Measurements from ENCODE around the gene KLHL7.
A peak's percentile ranks its signal among the peaks of the same experiment; 100 is the strongest.
"Not testable (repeated sequence)": the region's sequence is repeated elsewhere in the genome, so short reads cannot be mapped to it uniquely, and the experiment has no call there.

Gene KLHL7

DNA sequence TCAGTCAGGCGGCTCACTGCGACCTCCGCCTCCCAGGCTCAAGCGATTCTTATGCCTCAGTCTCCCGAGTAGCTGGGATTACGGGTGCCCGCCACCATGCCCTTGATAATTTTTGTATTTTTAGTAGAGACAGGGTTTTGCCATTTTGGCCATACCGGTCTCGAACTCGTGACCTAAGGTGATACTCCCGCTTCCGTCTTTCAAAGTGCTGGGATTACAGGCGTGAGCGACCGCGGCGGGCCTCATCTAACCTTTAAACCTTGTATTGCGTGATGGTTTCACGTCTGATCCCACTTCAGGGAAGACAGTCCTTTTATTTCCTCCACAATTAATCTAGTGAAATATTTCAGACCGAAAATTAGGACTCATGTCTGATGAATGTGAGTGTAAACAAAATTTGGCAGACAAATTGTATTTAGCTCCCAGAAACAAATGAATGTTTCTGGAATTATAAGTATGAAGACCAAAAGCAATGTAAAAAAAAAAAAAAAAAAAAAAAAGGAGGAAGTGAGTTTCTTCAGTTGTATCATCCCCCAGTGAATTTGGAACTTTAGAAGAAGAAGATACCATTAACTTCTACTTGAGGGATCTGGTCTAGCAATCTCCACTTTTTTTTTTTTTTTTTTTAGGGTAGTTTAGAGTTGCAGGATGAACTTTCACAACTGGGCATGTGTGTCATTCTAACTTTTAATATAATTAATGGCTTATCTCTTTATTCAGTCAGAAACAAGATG, 77.9 kb downstream of the KLHL7 start:
- no peak for DNase-seq

- DNase-seq = no peak
Measured at GRCh38 chr7:23184291-23184690, 78.7 kb downstream of the KLHL7 start.

- DNase-seq = peak in 10 of 14 donors; percentile 6 to 50 (median 32)
Measured at GRCh38 chr7:23184709-23185359, 79.2 kb downstream of the KLHL7 start.

- no peak for DNase-seq
Measured at GRCh38 chr7:23185980-23186379, 80.4 kb downstream of the KLHL7 start.

GRCh38 chr7:23191022-23191421, 85.4 kb downstream of the KLHL7 start:
- DNase-seq = no peak

DNA sequence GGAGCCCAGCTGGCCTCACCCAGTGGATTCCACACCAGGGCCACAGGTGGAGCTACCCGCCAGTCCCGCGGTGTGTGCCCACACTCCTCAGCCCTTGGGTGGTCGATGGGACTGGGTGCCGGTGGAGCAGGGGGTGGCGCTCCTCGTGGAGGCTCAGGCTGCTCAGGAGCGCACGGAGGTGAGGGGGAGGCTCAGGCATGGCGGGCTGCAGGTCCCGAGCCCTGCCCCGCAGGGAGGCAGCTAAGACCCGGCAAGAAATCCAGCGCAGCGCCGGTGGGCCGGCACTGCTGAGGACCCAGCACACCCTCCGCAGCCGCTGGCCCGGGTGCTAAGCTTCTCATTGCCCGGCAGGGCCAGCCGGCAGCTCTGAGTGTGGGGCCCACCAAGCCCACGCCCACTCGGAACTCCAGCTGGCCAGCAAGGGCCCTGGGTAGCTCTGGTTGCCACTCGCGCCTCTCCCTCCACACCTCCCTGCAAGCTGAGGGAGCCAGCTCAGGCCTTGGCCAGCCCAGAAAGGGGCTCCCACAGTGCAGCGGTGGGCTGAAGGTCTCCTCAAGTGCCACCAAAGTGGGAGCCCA, 88.2 kb downstream of the KLHL7 start:
- not testable (repeated sequence) for DNase-seq

DNA sequence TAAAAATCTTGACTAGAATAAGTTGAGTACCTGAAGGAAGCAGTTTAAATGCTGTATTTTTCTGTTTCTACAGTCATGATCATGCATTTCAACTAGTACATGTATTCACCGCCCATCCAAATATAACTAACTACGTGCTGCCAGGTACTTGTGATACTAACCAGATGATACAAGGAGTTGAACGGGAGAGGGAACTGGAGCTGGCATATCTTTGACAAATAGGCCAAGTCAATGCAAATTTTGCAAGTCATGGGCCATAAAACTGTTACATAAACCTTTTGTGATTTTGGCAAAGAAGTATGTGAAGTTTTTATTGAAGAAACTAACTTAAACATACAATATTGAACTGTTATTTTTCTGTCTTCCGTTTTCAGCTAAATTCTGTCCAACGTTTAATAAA, 90.7 kb downstream of the KLHL7 start:
- no peak for DNase-seq

DNA sequence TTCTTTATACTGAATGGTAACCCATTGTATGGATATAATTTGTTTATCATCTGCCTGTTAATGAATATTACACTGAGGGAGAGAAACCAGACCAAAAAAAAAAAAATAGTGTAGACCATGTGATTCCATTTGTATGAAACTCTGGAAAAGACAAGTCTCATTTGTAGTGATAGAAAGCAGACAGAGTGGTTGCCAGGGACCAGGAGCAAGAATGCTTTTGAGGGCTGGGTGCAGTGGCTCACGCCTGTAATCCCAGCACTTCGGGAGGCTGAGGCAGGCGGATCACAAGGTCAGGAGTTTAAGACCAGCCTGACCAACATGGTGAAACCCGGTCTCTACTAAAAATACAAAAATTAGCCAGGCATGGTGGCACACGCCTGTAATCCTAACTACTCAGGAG, 92.2 kb downstream of the KLHL7 start:
- DNase-seq = not testable (repeated sequence)

DNA sequence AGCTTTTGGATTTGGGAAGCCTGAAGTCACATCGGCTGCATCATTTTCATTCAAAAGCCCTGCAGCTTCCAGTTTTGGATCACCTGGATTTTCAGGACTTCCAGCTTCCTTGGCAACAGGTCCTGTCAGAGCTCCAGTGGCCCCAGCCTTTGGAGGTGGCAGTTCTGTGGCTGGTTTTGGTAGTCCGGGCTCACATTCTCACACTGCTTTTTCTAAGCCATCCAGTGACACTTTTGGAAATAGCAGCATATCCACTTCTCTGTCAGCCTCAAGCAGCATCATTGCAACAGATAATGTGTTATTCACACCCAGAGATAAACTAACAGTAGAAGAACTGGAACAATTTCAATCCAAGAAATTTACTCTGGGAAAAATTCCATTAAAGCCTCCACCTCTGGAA, 94.7 kb downstream of the KLHL7 start:
- DNase-seq = no peak

DNA sequence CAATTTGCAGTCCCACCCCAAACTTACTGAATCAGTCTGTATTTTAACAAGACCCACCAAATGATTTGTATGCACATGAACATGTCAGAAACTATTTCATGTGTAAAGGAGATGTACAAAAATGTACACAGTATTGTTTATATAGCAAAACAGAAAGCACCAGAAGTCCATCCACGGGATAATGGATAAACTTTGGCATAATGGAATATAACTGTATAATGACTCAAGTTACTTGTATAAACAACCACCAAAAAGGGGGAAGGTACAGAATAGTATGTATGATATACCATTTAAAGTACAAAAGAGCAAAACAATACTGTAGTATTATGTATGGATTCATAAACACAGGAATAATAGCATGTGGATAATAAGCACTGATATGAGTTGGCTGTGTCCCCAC, 98.7 kb downstream of the KLHL7 start:
- DNase-seq = no peak

DNA sequence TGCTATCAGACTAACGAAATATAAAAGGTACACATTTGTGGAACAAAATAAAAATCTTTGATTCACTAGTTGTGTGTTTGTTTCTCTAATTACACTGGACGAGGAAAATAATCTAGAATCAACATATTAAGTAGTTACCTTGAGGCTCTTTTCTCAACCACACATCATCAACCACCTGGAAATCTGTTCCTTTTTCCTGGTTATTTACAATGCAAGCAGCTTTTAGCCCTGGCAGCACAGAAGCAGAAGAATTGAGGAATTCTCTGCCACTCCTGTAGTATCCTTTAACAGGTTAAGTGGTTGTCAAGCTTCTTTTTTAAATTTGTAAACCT, 100.0 kb downstream of the KLHL7 start:
- DNase-seq = no peak

- DNase-seq = peak in 1 of 14 donors; percentile 37
Measured at GRCh38 chr7:23205909-23206767, 100.6 kb downstream of the KLHL7 start.

DNA sequence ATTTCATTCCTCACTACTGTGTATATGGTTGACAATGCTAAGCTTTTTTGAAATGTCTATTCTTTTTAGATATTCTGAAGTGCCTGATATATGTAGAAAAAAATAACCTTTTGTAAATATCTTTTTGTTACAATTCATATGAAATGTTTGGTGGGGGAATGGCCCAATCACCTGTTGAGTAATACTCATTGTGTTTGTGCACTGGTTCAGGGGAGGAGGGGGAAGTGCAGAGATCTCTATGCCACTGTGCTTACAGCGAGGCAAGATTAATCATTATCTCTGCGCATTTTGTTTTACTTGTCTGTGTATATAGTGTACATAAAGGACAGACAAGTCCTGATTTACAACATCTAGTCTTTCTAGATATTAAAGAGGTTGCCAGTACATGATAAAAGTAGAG, 101.4 kb downstream of the KLHL7 start:
- no peak for DNase-seq

- no peak for DNase-seq
Measured at GRCh38 chr7:23207884-23208283, 102.3 kb downstream of the KLHL7 start.

- DNase-seq = no peak
Measured at GRCh38 chr7:23208316-23208715, 102.7 kb downstream of the KLHL7 start.

DNA sequence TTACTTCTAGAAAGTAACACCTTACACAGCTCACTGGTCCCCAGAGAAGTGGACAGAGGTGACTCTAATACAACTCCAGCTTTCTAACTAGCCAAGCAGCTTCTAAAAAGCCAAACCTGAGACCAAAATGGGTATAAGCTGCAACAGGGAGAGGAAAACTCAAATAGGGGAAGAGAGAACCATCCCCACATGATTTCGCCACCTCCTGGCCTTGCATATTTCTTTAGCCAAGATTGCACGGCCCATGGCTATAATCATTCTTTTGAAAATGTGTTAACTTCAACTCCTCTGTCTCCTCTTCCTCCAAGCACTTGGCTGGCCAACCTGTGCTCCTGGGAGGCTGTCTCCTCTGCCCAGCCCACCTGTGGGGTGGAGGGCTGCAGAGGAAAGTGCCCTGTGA, 104.9 kb downstream of the KLHL7 start:
- no peak for DNase-seq

- DNase-seq = no peak
Measured at GRCh38 chr7:23211589-23211988, 106.0 kb downstream of the KLHL7 start.

GRCh38 chr7:23212395-23212794, 106.8 kb downstream of the KLHL7 start:
- DNase-seq = no peak

DNA sequence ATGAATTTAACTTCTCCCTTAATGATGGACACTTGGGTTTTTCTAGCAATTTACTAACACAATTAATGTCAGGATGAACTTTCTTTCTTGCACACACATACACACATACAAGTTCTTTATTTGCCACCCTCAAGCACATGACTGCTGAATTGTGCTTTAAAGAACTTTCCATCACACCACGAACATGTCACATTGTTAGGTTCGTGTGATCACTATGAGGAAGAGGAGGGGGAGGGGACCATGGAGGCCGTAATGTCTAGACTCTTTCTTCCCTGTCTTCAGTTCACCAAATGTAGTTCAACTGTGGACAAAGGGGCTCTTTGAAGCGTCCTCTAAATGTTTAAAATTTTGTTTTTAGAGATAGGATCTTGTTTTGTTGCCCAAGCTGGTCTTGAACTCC, 107.3 kb downstream of the KLHL7 start:
- DNase-seq = no peak

GRCh38 chr7:23213755-23214154, 108.2 kb downstream of the KLHL7 start:
- DNase-seq = no peak

- no peak for DNase-seq
Measured at GRCh38 chr7:23214423-23214822, 108.8 kb downstream of the KLHL7 start.

DNA sequence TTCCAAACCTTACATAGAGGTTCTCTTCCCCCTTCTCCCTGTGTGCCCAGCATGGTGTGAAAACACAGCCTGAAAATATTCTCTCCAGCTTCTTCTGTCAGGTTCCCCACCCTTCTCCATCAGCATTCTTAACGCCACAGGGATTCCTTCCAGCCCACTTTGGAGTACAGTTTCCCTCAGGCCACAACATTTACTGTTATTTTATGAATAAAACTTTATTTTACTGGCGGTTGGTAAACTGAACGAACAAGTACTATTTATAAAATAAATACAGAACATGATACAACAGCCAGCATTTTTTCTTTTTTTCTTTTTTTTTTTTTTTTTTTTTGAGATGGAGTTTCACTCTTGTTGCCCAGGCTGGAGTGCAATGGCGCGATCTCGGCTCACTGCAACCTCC, 109.4 kb downstream of the KLHL7 start:
- DNase-seq = no peak

GRCh38 chr7:23216021-23216420, 110.4 kb downstream of the KLHL7 start:
- DNase-seq = peak in 11 of 14 donors; percentile 9 to 59 (median 37)

All from C1 segment of cervical spinal cord (tissue), 14 donors.